GM23338 (cell line): ENCODE results near the gene KLHDC9. TPM values are rescaled to one million over a fixed set of nuclear protein-coding genes. Genes with fewer than 3 reads are reported as not detected.

ENCODE experiments used
- ATAC-seq: fragments of 200-7000 bp; cut with Tn5 transposase; 3 replicates; pipeline ENCODE4 v1.9.1; 2020
- DNase-seq: peaks from one replicate; pipeline ENCODE4 v3.0.0-alpha.2; 2015; ENCODE audit warnings: low spot score
- H2AFZ ChIP-seq: fragments of 200-600 bp; sonication (generic); 2 replicates; pipeline ENCODE4 v1.8.0; 2016; ENCODE audit warnings: antibody characterized with exemption, mild to moderate bottlenecking, moderate library complexity
- H3F3A ChIP-seq: fragments of 200-600 bp; sonication (generic); replicated peaks from 2 replicates; pipeline ENCODE4 v1.8.0; 2017; ENCODE audit warnings: antibody characterized with exemption, mixed run types, low read depth
- H3K27ac ChIP-seq: fragments of 200-600 bp; sonication (generic); 2 replicates; pipeline ENCODE4 v1.6.1; 2016; ENCODE audit warnings: low read depth
- H3K27me3 ChIP-seq: fragments of 200-600 bp; sonication (generic); 2 replicates; pipeline ENCODE4 v1.8.0; 2016; ENCODE audit warnings: mild to moderate bottlenecking, mixed run types, moderate library complexity; ENCODE audit not compliant: insufficient read depth
- H3K36me3 ChIP-seq: fragments of 200-600 bp; sonication (generic); 2 replicates; pipeline ENCODE4 v1.8.0; 2016; ENCODE audit warnings: mild to moderate bottlenecking; ENCODE audit not compliant: insufficient read depth
- H3K4me1 ChIP-seq: fragments of 200-600 bp; sonication (generic); 2 replicates; pipeline ENCODE4 v1.8.0; 2016; ENCODE audit warnings: mild to moderate bottlenecking, moderate library complexity; ENCODE audit not compliant: insufficient read depth
- H3K4me2 ChIP-seq: fragments of 200-600 bp; sonication (generic); 2 replicates; pipeline ENCODE4 v1.7.1; 2017; ENCODE audit warnings: mixed run types
- H3K4me3 ChIP-seq: fragments of 200-600 bp; sonication (generic); 2 replicates; pipeline ENCODE4 v1.6.1; 2016; ENCODE audit warnings: mixed run types
- H3K79me2 ChIP-seq: fragments of 200-600 bp; sonication (generic); replicated peaks from 2 replicates; pipeline ENCODE4 v1.8.0; 2017; ENCODE audit warnings: mild to moderate bottlenecking; ENCODE audit not compliant: insufficient read depth
- H3K9me2 ChIP-seq: fragments of 200-600 bp; sonication (generic); 2 replicates; pipeline ENCODE4 v1.8.0; 2017; ENCODE audit not compliant: insufficient read depth
- H4K20me1 ChIP-seq: fragments of 200-600 bp; sonication (generic); replicated peaks from 2 replicates; pipeline ENCODE4 v1.8.0; 2017; ENCODE audit warnings: mild to moderate bottlenecking; ENCODE audit not compliant: insufficient read depth
- H3K27ac Mint-ChIP-seq: 2 replicates; pipeline ENCODE4 v1.8.0; 2020; ENCODE audit warnings: inconsistent platforms, mild to moderate bottlenecking, moderate library complexity, mixed read lengths
- H3K27me3 Mint-ChIP-seq: 3 replicates; pipeline ENCODE4 v1.8.0; 2022; ENCODE audit warnings: low read depth, mild to moderate bottlenecking, moderate library complexity, mixed read lengths, inconsistent platforms; ENCODE audit not compliant: insufficient read depth, poor library complexity
- H3K36me3 Mint-ChIP-seq: 3 replicates; pipeline ENCODE4 v1.8.0; 2021; ENCODE audit warnings: low read depth, mild to moderate bottlenecking, inconsistent platforms, moderate library complexity, mixed read lengths
- H3K4me1 Mint-ChIP-seq: 3 replicates; pipeline ENCODE4 v1.8.0; 2020; ENCODE audit warnings: mild to moderate bottlenecking, inconsistent platforms, mixed read lengths
- H3K4me3 Mint-ChIP-seq: 3 replicates; pipeline ENCODE4 v1.8.0; 2021; ENCODE audit warnings: moderate library complexity, mild to moderate bottlenecking, inconsistent platforms, mixed read lengths
- H3K9me3 Mint-ChIP-seq: 3 replicates; pipeline ENCODE4 v1.8.0; 2020; ENCODE audit warnings: moderate library complexity, mild to moderate bottlenecking, inconsistent platforms, mixed read lengths
- CREB1 ChIP-seq: fragments of 250-450 bp; sonication (Bioruptor Pico); IDR thresholded peaks from 2 replicates; pipeline ENCODE4 v1.5.0; 2020; ENCODE audit warnings: low read depth, mild to moderate bottlenecking, moderate library complexity
- CTCF ChIP-seq, 2 experiments: fragments of 200-600 bp in 1 of 2; sonication (generic) in 1 of 2; conservative IDR thresholded peaks; 2 replicates each; pipeline versions ENCODE4 v1.5.1 to v1.6.1; 2016 to 2017; ENCODE audit warnings: antibody characterized with exemption in 2 of 2, low read depth in 2 of 2, mild to moderate bottlenecking in 2 of 2, moderate library complexity in 1 of 2
- ETS1 ChIP-seq: IDR thresholded peaks from 2 replicates; pipeline ENCODE4 v1.6.1; 2016; ENCODE audit warnings: antibody characterized with exemption
- EZH2 ChIP-seq: fragments of 200-600 bp; sonication (generic); IDR thresholded peaks from one replicate; pipeline ENCODE4 v1.8.0; 2017; ENCODE audit warnings: antibody characterized with exemption, mild to moderate bottlenecking, low read depth; ENCODE audit not compliant: unreplicated experiment
- EZH2phosphoT487 ChIP-seq: fragments of 200-600 bp; sonication (generic); IDR thresholded peaks from one replicate; pipeline ENCODE4 v1.8.1; 2018; ENCODE audit warnings: antibody characterized with exemption; ENCODE audit not compliant: unreplicated experiment
- JUNB ChIP-seq: IDR thresholded peaks from one replicate; pipeline ENCODE4 v1.6.1; 2016; ENCODE audit warnings: antibody characterized with exemption; ENCODE audit not compliant: unreplicated experiment
- NANOG ChIP-seq: IDR thresholded peaks from 2 replicates; pipeline ENCODE4 v1.6.1; 2016; ENCODE audit warnings: antibody characterized with exemption, borderline replicate concordance
- POLR2AphosphoS5 ChIP-seq: IDR thresholded peaks from 2 replicates; pipeline ENCODE4 v1.6.1; 2016; ENCODE audit warnings: antibody characterized with exemption, low read depth
- REST ChIP-seq: IDR thresholded peaks from one replicate; pipeline ENCODE4 v1.6.1; 2018; ENCODE audit warnings: antibody characterized with exemption; ENCODE audit not compliant: unreplicated experiment
- STAT1 ChIP-seq: IDR thresholded peaks from one replicate; pipeline ENCODE4 v1.6.1; 2016; ENCODE audit warnings: antibody characterized with exemption; ENCODE audit not compliant: unreplicated experiment
- ZNF114 ChIP-seq: fragments of 250-450 bp; sonication (Bioruptor Pico); IDR thresholded peaks from 2 replicates; pipeline ENCODE4 v1.5.0; 2020; ENCODE audit warnings: mild to moderate bottlenecking, moderate library complexity
- ZNF331 ChIP-seq: fragments of 250-450 bp; sonication (Bioruptor Pico); IDR thresholded peaks from 2 replicates; pipeline ENCODE4 v1.5.0; 2020; ENCODE audit warnings: low read depth, mild to moderate bottlenecking, moderate library complexity
- ZNF462 ChIP-seq: fragments of 250-450 bp; sonication (Bioruptor Pico); IDR thresholded peaks from 2 replicates; pipeline ENCODE4 v1.5.0; 2020; ENCODE audit warnings: mild to moderate bottlenecking, moderate library complexity
- polyA plus RNA-seq: library from polyadenylated mRNA; unstranded; fragments of >200 nt; fragmentation: Nextera tagmentation; extraction: Ambion mirVana; gene quantifications from 2 replicates; pipeline ENCODE4 v1.2.1, GENCODE V29; 2016
- total RNA-seq: library from RNA; depleted of rRNA; stranded (reverse); fragments of >200 nt; shearing (Covaris generic); gene quantifications from 2 replicates; pipeline ENCODE4 v1.2.3, GENCODE V29; 2014

The KLHDC9 gene
- total and polyA plus RNA-seq, 2 experiments from 2014 or later: 5.6 to 6.6 TPM

- Histone ChIP-seq H3K27ac (peak overlapping the region; percentile 45; the same call in 1 of the 2 replicates), H3K9me2 (no peaks in the 10 kb centered on the region), H4K20me1 (peaks cover 16% of the 10 kb centered on the region), H3K36me3 (peaks cover 30% of the 10 kb centered on the region), H3K79me2 (peaks cover 30% of the 10 kb centered on the region), H3F3A (peaks cover 41% of the 10 kb centered on the region), H3K4me2 (no peak overlapping the region), H3K27me3 (no peaks in the 10 kb centered on the region), H3K4me3 (no peak overlapping the region), H3K4me1 (peaks cover 20% of the 10 kb centered on the region), H2AFZ (no peak overlapping the region)
- TF ChIP-seq REST: no peak
- TF ChIP-seq NANOG: no peak
- TF ChIP-seq EZH2phosphoT487: no peak
- no peak for TF ChIP-seq CTCF (conservative IDR thresholded peaks at IDR 0.05; ENCODE audit: low read depth in 2 of 2)
- no peak for TF ChIP-seq ZNF114 (CRISPR knock-in tag)
- TF ChIP-seq ZNF462 (CRISPR knock-in tag): no peak
- TF ChIP-seq POLR2AphosphoS5: no peak
- no peak for TF ChIP-seq ZNF331
- no peak for TF ChIP-seq STAT1
- TF ChIP-seq EZH2: no peak
- no peak for TF ChIP-seq ETS1
- TF ChIP-seq CREB1 (CRISPR knock-in tag): no peak
- no peak for TF ChIP-seq JUNB
- H3K9me3 Mint-ChIP-seq: no peaks in the 10 kb centered on the region
- no peak for DNase-seq
- peaks cover 25% of the 10 kb centered on the region for H3K27me3 Mint-ChIP-seq
- peaks cover 22% of the 10 kb centered on the region for H3K4me1 Mint-ChIP-seq
- no peak overlapping the region for H3K27ac Mint-ChIP-seq
- no peak overlapping the region for H3K4me3 Mint-ChIP-seq
- ATAC-seq: no peak
- H3K36me3 Mint-ChIP-seq: peaks cover 63% of the 10 kb centered on the region
Observed at GRCh38 chr1:161121042-161121650, 23.0 kb downstream of the KLHDC9 start.
